ENCODE data around the gene USP33.

The USP33 gene

DNA sequence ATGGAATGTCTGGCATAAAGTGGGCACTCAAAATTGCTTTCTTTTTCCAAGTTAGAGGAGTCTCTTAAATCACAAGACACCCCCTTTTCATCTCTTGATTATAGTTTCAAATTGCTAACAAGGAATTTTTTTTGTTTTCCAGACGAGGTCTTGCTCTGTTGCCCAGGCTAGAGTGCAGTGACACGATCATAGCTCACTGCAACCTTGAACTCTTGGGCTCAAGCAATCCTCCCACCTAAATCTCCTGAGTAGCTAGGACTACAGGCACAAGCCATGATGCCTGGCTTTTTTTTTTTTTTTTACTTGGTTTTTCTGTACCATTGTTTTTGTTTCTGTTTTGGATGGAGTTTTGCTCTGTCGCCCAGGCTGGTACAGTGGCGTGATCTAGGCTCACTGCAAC is 98.0 kb downstream of the USP33 start:
- Histone ChIP-seq H3K79me2 (ENCODE audit: insufficient read depth, low read length) (peaks cover 95% of the 10 kb centered on the region), H3F3A (ENCODE audit: insufficient read depth, low read length) (no peaks in the 10 kb centered on the region), H3K4me1 (ENCODE audit: insufficient read depth, low read length, severe bottlenecking) (no peaks in the 10 kb centered on the region), H3K9ac (ENCODE audit: low read length) (no peak overlapping the region), H3K9me3 (ENCODE audit: low read length) (no peaks in the 10 kb centered on the region), H3K27me3 (ENCODE audit: insufficient read depth, low read length) (no peaks in the 10 kb centered on the region), H3K36me3 (ENCODE audit: insufficient read depth, low read length) (no peaks in the 10 kb centered on the region), H3K4me2 (ENCODE audit: low read length) (no peak overlapping the region), H4K20me1 (ENCODE audit: insufficient read depth, low read length) (no peaks in the 10 kb centered on the region), H2AFZ (ENCODE audit: low read length) (no peak overlapping the region), H3K27ac (ENCODE audit: low read depth, low read length, poor library complexity, severe bottlenecking) (no peak overlapping the region), H3K9me2 (ENCODE audit: low read depth, low read length) (no peaks in the 10 kb centered on the region), H3K4me3 (ENCODE audit: low read depth, low read length, poor library complexity, severe bottlenecking) (no peak overlapping the region)
- TF ChIP-seq, protein P1, sequence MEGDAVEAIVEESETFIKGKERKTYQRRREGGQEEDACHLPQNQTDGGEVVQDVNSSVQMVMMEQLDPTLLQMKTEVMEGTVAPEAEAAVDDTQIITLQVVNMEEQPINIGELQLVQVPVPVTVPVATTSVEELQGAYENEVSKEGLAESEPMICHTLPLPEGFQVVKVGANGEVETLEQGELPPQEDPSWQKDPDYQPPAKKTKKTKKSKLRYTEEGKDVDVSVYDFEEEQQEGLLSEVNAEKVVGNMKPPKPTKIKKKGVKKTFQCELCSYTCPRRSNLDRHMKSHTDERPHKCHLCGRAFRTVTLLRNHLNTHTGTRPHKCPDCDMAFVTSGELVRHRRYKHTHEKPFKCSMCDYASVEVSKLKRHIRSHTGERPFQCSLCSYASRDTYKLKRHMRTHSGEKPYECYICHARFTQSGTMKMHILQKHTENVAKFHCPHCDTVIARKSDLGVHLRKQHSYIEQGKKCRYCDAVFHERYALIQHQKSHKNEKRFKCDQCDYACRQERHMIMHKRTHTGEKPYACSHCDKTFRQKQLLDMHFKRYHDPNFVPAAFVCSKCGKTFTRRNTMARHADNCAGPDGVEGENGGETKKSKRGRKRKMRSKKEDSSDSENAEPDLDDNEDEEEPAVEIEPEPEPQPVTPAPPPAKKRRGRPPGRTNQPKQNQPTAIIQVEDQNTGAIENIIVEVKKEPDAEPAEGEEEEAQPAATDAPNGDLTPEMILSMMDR (IDR thresholded peaks at IDR 0.05; ENCODE audit: low read length) = no peak
- TF ChIP-seq EZH2 (IDR thresholded peaks at IDR 0.05; ENCODE audit: borderline replicate concordance, low read length) = no peak

DNA sequence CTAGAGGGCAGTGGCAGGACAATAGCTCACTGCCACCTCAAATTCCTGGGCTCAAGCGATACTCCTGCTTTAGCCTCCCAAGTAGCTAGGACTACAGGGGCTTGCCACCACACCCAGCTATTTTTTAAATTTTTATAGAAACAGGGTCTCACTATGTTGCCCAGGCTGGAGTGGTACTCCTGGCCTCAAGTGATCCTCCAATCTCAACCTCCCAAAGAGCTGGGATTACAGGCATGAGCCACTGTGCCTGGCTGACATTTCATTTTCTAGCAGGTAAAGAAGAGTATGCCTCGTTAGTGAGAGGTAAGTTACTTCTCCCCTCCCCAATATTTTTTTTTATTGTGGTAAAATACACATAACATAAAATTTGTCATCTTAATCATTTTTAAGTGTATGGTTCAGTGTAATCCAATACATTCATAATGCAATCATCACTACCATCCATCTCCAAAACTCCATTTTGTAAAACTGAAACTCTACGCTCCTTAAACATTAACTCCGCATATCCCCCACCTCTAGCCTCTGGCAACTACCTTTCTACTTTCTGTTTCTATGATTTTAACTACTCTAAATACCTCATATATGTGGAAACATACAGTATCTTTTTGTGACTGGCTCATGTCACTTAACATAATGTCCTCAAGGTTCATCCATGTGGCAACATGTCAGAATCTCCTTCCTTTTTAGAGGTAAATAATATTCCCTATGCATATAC is 99.6 kb downstream of the USP33 start:
- TF ChIP-seq, protein P1 (IDR thresholded peaks at IDR 0.05; ENCODE audit: low read length) = no peak
- no peak for TF ChIP-seq EZH2 (IDR thresholded peaks at IDR 0.05; ENCODE audit: borderline replicate concordance, low read length)
- no peaks in the 10 kb centered on the region for H3K4me1 ChIP-seq (ENCODE audit: insufficient read depth, low read length, severe bottlenecking)
- H3K36me3 ChIP-seq (ENCODE audit: insufficient read depth, low read length) = no peaks in the 10 kb centered on the region
- peaks cover 94% of the 10 kb centered on the region for H3K79me2 ChIP-seq (ENCODE audit: insufficient read depth, low read length)
- H3K27me3 ChIP-seq (ENCODE audit: insufficient read depth, low read length) = no peaks in the 10 kb centered on the region
- H3K9ac ChIP-seq (ENCODE audit: low read length) = no peak overlapping the region
- no peaks in the 10 kb centered on the region for H3F3A ChIP-seq (ENCODE audit: insufficient read depth, low read length)
- no peak overlapping the region for H3K4me3 ChIP-seq (ENCODE audit: low read depth, low read length, poor library complexity, severe bottlenecking)
- no peak overlapping the region for H2AFZ ChIP-seq (ENCODE audit: low read length)
- no peak overlapping the region for H3K4me2 ChIP-seq (ENCODE audit: low read length)
- no peaks in the 10 kb centered on the region for H3K9me3 ChIP-seq (ENCODE audit: low read length)
- H3K9me2 ChIP-seq (ENCODE audit: low read depth, low read length) = no peaks in the 10 kb centered on the region
- no peaks in the 10 kb centered on the region for H4K20me1 ChIP-seq (ENCODE audit: insufficient read depth, low read length)
- no peak overlapping the region for H3K27ac ChIP-seq (ENCODE audit: low read depth, low read length, poor library complexity, severe bottlenecking)

DNA sequence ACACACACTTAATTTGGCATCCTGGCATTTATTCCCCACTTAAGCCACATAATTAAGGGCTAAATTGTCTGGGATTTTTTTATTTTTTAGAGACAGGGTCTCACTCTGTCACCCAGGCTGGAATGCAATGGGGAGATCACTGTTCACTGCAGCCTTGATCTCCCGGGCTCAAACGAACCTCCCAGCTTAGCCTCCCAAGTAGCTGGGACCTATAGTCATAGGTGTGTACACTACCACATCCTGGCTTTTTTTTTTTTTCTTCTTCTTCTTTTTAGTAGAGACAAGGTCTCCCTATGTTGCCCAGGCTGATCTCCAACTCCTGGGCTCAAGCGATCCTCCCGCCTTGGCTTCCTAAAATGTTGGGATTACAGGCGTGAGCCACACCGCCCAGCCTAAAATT is 101.4 kb downstream of the USP33 start:
- H4K20me1 ChIP-seq (ENCODE audit: insufficient read depth, low read length) = no peaks in the 10 kb centered on the region
- no peaks in the 10 kb centered on the region for H3F3A ChIP-seq (ENCODE audit: insufficient read depth, low read length)

More for the DNA sequence above, 101.4 kb downstream of the USP33 start:
- no peaks in the 10 kb centered on the region for H3K4me1 ChIP-seq (ENCODE audit: insufficient read depth, low read length, severe bottlenecking)
- no peak overlapping the region for H3K4me2 ChIP-seq (ENCODE audit: low read length)
- peaks cover 88% of the 10 kb centered on the region for H3K79me2 ChIP-seq (ENCODE audit: insufficient read depth, low read length)
- H3K27me3 ChIP-seq (ENCODE audit: insufficient read depth, low read length) = no peaks in the 10 kb centered on the region
- no peak overlapping the region for H3K4me3 ChIP-seq (ENCODE audit: low read depth, low read length, poor library complexity, severe bottlenecking)
- H2AFZ ChIP-seq (ENCODE audit: low read length) = no peak overlapping the region
- H3K9me2 ChIP-seq (ENCODE audit: low read depth, low read length) = no peaks in the 10 kb centered on the region
- no peaks in the 10 kb centered on the region for H3K36me3 ChIP-seq (ENCODE audit: insufficient read depth, low read length)
- H3K27ac ChIP-seq (ENCODE audit: low read depth, low read length, poor library complexity, severe bottlenecking) = no peak overlapping the region
- TF ChIP-seq, protein P1 (IDR thresholded peaks at IDR 0.05; ENCODE audit: low read length) = no peak
- TF ChIP-seq EZH2 (IDR thresholded peaks at IDR 0.05; ENCODE audit: borderline replicate concordance, low read length) = no peak
- H3K9me3 ChIP-seq (ENCODE audit: low read length) = no peaks in the 10 kb centered on the region
- H3K9ac ChIP-seq (ENCODE audit: low read length) = no peak overlapping the region

Measured in OCI-LY1 (cell line).